GF-D8 (cell line): Measurements from ENCODE around the gene ACAP2.
"Not testable (repeated sequence)": the region's sequence is repeated elsewhere in the genome, so short reads cannot be mapped to it uniquely, and the experiment has no call there.

Source experiments
- DNase-seq: peaks from one replicate; lab custom pipeline; 2025; lab: John Stamatoyannopoulos, UW

ACAP2 gene

GRCh38 chr3:195443391-195443989 lies 670 bp upstream of the ACAP2 start:
- no peak for DNase-seq

GRCh38 chr3:195441992-195442572 lies 738 bp downstream of the ACAP2 start:
- peak; percentile 63 for DNase-seq

- no peak for DNase-seq
Measured at GRCh38 chr3:195441476-195441991, 1.3 kb downstream of the ACAP2 start.

- DNase-seq = no peak
Measured at GRCh38 chr3:195441051-195441450, 1.8 kb downstream of the ACAP2 start.

GRCh38 chr3:195440379-195440778 lies 2.4 kb downstream of the ACAP2 start:
- DNase-seq = no peak

- DNase-seq = no peak
Measured at GRCh38 chr3:195438371-195438770, 4.4 kb downstream of the ACAP2 start.

- peak; percentile 48 for DNase-seq
Measured at GRCh38 chr3:195425849-195426248, 17.0 kb downstream of the ACAP2 start.

GRCh38 chr3:195423818-195424217 lies 19.0 kb downstream of the ACAP2 start:
- no peak for DNase-seq

GRCh38 chr3:195421400-195421799 lies 21.4 kb downstream of the ACAP2 start:
- DNase-seq = no peak

- no peak for DNase-seq
Measured at GRCh38 chr3:195416795-195417194, 26.0 kb downstream of the ACAP2 start.

GRCh38 chr3:195411836-195412235 lies 31.0 kb downstream of the ACAP2 start:
- no peak for DNase-seq

- no peak for DNase-seq
Measured at GRCh38 chr3:195410546-195410945, 32.3 kb downstream of the ACAP2 start.

- DNase-seq = no peak
Measured at GRCh38 chr3:195407531-195408409, 35.0 kb downstream of the ACAP2 start.

- DNase-seq = no peak
Measured at GRCh38 chr3:195405651-195406050, 37.2 kb downstream of the ACAP2 start.

GRCh38 chr3:195403841-195404408 lies 38.9 kb downstream of the ACAP2 start:
- DNase-seq = no peak

- no peak for DNase-seq
Measured at GRCh38 chr3:195403244-195403643, 39.6 kb downstream of the ACAP2 start.

- no peak for DNase-seq
Measured at GRCh38 chr3:195401943-195402342, 40.9 kb downstream of the ACAP2 start.

GRCh38 chr3:195398460-195398859 lies 44.4 kb downstream of the ACAP2 start:
- not testable (repeated sequence) for DNase-seq

- DNase-seq = no peak
Measured at GRCh38 chr3:195397524-195397923, 45.3 kb downstream of the ACAP2 start.

- DNase-seq = no peak
Measured at GRCh38 chr3:195395208-195395816, 47.5 kb downstream of the ACAP2 start.

- no peak for DNase-seq
Measured at GRCh38 chr3:195394700-195395099, 48.1 kb downstream of the ACAP2 start.

GRCh38 chr3:195394024-195394423 lies 48.8 kb downstream of the ACAP2 start:
- DNase-seq = no peak
